ENCODE data around the gene SMPD2.

Gene SMPD2, protein sequence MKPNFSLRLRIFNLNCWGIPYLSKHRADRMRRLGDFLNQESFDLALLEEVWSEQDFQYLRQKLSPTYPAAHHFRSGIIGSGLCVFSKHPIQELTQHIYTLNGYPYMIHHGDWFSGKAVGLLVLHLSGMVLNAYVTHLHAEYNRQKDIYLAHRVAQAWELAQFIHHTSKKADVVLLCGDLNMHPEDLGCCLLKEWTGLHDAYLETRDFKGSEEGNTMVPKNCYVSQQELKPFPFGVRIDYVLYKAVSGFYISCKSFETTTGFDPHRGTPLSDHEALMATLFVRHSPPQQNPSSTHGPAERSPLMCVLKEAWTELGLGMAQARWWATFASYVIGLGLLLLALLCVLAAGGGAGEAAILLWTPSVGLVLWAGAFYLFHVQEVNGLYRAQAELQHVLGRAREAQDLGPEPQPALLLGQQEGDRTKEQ

DNA sequence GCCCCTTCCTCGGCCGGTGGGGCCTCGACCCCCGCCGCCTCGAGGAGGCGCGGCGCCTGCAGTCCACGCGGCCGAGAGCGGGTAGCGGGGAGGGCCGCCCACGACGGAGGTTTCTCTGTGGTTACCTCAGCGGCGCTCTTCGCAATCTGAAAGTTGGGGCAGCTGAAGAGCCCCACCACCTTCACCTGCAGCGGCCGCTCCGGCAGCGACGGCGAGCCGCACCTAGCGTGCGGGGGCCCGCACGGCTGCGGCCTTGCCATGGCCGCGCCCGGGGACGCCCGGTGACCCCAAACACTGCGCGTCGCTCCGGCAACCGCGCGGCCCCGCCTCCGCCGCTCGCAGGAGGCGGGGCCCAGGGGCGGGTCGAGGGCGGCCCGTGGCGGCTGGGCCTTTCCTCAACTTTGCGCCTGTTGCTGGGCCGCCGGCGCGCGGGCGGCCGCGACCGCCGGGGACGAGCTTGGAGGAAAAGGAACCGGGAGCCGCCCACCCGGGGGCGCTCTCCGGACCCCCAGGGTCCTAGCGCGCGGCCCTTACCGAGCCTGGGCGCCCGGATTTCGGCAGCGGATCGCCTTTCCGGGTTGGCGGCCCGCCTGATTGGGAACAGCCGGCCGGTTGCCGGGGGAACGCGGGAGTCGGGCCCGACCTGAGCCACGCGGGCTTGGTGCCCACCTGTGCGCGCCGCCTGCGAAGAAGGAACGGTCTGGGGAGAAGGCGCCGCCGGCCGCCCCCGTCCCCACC is at the start of gene SMPD2, which contains the start of gene PPIL6:
SMPD2 (plus strand) TSS at position 394 of the 738 bp plus-strand sequence. CDS start 398 bp downstream, outside the sequence.
PPIL6 (minus strand) TSS at position 298 of the 738 bp plus-strand sequence; CDS start at position 260, 38 bp downstream.
- no peak for DNase-seq

- no peak for DNase-seq
These were observed 47.2 kb upstream of the SMPD2 start for GRCh38 chr6:109393157-109393885.

- DNase-seq: no peak
These were observed 46.6 kb upstream of the SMPD2 start for GRCh38 chr6:109393886-109394281.

DNA sequence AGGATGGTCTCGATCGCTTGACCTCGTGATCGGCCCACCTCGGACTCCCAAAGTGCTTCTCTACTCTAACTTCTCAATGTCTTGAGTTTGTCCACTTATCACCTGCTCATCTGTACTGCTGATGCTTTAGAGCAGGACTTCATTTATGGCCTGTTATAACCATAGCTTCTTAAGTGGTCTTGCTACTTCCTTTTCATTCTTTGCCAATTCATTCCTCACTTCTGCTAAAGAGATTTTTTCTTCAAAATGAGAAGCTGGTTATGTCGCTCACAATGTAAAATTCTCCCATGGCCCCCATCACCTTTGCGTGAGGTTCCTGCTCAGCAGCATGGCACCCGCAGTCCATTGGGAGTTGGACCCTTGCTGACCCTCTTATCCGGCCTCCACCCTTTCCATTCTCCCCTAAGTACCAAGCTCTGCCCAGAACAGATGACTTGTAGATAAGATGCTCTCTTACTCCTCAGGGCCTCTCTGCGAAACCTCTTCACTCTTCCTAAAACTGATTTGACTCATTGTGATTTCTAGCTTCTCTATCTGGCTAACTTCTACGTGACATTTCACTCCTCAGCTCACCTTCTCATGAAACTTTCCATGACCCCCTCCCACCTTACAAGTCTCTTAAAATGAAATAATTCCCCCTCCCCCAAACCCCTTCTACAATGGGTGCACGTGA is 44.3 kb upstream of the SMPD2 start:
- no peak for DNase-seq

DNA sequence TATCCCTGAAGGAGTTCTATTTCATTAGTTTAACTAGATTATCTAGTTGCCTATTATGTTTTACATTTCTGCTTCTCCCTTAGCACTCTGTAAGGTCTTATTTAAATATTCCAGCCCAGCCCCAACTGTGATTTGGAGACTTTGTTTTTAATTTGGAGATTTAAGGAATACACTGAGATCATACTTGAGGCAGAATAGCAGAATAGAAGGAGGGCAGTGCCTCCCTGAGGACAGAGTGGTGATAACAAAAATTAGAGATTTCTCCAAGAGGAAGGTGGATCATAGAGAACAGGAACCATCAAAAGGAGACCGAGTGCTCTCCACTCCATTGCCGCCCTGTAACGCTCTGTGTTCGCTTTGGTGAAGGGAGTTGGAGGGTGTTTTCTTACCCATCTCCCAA is 43.5 kb upstream of the SMPD2 start:
- DNase-seq: no peak

DNA sequence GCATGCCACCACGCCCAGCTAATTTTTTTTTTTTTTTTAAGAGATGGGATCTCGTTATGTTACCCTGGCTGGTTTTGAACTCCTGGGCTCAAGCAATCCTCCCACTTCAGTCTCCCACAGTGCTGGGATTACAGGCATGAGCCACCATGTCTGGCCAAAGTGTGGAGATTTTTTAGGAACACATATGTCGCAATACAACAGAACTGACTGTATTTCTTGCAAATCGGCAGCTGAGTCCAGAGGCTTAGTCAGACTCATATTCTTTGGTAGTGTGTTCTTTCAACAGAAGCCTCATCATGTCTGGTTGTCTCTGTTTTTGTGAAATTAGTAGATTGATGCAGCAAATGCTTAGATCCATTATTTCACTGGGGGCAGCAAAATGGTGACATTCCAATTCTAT is 34.3 kb upstream of the SMPD2 start:
- DNase-seq: no peak

DNA sequence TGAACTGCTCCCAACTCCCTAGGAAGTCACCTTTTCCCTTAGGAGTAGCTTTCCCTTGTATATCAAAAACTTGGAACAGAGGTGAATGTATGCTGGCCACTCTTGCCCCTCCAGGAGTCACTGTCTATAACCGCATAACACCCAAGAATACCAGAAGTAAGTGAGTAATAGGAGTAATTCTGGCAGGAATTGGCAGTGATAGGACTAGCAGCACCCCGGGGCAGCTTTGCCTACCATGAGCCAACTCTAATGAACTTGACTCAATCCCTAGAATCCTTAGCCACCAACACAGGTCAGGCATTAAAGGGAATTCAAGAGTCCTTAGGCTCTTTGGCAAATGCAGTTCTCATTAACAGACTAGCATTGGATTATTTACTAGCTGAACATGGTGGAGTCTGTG is 29.5 kb upstream of the SMPD2 start:
- DNase-seq: no peak

DNA sequence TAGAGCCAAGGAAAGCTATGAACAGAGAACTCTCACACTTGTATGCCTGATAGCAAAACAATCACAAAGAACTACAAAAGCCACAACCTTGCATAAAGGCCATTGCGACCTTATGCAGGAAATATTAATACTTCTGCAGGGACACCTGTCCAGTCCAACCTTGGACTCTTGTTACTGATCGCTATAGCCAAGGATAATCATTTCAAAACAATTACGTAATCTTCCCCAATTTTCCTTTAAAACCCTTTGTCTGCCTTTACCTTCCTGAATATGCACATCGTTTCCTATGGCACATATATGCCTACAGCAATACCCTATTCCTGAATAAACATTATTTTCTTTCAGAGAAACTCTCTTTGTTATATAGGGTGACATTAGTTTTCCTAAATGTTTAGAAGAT is 22.9 kb upstream of the SMPD2 start:
- no peak for DNase-seq

DNA sequence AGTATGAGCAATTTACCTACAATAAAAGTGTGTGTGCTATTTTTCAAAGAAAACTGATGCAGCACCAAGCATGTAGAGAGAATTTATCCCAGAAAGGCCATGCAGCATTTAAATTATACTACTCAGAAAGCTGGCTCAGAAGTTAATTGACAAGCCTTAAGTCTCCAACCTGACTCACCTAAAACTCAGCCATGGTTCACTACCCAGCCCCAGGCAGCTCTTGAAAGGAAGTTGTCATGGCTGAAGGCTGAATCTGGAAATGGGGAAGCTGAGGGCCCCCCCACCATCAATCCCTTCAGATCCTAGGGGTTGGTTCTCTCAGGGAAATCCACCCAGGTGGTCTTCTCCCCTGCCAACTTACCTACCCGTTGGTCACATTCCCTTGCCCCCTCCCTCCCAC is 19.8 kb upstream of the SMPD2 start:
- DNase-seq: no peak

- DNase-seq: no peak
These were observed 19.3 kb upstream of the SMPD2 start for GRCh38 chr6:109421184-109421583.

GRCh38 chr6:109424946-109425345 is 15.6 kb upstream of the SMPD2 start:
- DNase-seq: no peak

DNA sequence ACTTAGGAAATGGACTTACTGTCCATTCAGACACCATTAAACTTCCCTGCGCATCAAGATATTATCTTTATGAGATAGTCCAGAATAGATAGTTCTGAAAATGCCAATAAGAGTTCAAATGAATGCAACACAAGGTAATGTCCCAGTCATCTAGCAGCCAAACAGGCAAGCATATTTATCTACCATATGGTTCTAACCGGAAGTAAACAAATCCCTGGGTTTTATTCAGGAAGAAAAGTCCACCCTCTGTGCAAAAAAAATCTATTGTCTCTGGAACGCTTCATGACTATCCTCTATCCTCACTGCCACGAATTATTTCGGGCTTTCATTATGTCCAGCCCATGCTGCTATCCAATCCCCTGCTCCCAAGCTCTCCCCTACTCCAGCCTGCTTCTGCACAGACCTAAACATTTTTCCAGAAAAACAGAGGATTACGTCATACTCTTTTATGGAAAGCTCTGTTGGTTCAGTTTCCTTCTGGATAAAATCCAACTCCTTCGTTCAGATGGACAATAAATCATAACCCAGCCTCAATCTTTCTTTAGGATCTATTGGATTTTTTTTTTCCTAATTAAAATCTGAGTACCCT is 11.5 kb upstream of the SMPD2 start:
- no peak for DNase-seq

DNA sequence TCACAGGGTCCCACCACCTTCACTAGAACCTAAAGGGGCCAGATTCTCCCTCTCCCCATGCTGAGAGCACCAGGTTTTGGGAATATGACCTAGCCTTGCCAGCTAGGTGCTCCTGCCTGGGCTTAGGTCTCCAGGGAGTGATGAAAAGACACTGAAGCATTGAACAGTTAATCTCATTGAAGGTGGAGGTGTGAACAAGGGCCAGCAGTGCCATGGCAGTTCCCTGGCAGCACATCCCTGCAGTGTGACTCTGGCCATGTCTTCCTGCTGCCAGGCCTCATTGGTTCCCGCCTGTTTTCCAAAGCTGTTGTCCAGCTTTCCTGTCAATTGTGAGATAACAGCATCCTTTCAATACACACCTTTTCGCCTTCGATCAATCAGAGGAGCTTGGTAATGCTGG is 11.0 kb upstream of the SMPD2 start:
- DNase-seq: no peak

GRCh38 chr6:109434456-109434855 is 6.1 kb upstream of the SMPD2 start:
- no peak for DNase-seq

- no peak for DNase-seq
These were observed 4.5 kb upstream of the SMPD2 start for GRCh38 chr6:109436041-109436440.

- DNase-seq: no peak
These were observed 719 bp downstream of the SMPD2 start for GRCh38 chr6:109441069-109441816.

- no peak for DNase-seq
These were observed 1.9 kb downstream of the SMPD2 start for GRCh38 chr6:109442393-109442924.

- no peak for DNase-seq
These were observed 3.0 kb downstream of the SMPD2 start for GRCh38 chr6:109443425-109443950.

DNA sequence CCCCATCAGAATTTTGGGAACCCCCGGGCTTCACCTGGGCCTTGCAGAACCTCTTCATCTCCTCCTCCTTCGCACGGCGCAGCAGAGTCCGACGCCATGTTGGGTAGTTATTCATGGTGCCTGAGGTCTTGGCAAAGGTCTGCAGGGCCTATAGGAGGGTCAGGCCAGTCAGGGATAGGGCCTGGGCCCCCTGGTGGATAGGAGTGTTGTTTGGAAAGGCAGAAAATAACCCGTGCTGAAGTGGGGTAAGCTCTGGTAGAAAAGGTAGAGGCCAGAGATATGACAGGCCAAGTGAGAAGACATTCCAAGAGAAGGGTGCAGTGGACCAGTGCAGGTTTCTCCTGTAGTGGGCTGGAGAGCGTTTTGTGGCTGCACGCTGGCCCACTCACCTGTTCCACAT is 4.9 kb downstream of the SMPD2 start:
- DNase-seq: no peak

DNA sequence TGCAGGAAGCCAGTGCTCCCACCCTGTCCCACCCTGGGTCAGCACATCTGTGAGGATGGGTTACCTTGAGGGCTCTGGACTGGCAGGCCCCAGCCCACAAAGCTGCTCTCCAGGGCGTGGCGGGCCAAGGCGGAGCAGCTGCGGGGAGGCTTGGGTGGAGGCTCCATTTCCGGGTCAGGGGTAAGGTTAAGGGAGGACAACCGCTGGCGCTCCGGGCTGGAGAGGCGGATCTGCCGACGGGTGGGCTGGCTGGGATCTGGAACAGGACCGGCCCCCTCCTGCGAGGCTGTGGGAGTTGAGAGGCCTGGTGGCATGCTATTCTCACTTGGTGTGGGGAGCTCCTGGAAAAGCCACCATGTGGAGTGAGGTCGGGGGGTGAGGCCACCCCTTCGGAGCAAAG is 5.5 kb downstream of the SMPD2 start:
- DNase-seq: no peak

DNA sequence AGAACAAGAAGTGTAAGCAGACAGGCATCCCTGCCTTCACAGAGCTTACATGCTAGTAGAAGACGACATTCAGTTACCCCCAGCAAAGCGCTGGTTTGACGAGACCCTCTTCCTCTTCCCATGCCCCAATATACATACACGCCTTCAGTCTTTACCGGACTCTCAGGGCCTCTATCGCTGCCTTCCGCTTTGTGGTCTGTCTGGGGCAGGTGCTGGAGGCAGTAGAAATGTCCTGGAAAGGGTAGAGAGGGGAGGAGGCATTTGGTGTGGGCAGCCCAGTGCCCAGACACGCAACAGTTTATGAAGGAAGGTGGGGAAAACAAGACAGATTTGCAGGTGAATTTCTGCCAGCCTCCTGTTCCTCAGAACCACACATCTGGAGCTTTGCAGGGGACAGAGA is 6.0 kb downstream of the SMPD2 start:
- DNase-seq: no peak

Data from NCI-H187 treated with DMSO at 0.1 percent for 48 hours (cell line).